Measurements from ENCODE around the gene HMGCS1.
"Not testable (repeated sequence)": the region's sequence is repeated elsewhere in the genome, so short reads cannot be mapped to it uniquely, and the experiment has no call there.

- TF ChIP-seq CTCF, POLR2AphosphoS5 (IDR thresholded peaks at IDR 0.05): not testable (repeated sequence)
These were observed 50.9 kb downstream of the HMGCS1 start for GRCh38 chr5:43262269-43262668.
